ENCODE measurements around the gene RNF41. TPM values are rescaled to one million over a fixed set of nuclear protein-coding genes. Genes with fewer than 3 reads are reported as not detected.
A peak's percentile ranks its signal among the peaks of the same experiment; 100 is the strongest.

RNF41 gene
- total RNA-seq, 2 experiments from 2014 or later, result 23.4 to 27.4 TPM

DNA sequence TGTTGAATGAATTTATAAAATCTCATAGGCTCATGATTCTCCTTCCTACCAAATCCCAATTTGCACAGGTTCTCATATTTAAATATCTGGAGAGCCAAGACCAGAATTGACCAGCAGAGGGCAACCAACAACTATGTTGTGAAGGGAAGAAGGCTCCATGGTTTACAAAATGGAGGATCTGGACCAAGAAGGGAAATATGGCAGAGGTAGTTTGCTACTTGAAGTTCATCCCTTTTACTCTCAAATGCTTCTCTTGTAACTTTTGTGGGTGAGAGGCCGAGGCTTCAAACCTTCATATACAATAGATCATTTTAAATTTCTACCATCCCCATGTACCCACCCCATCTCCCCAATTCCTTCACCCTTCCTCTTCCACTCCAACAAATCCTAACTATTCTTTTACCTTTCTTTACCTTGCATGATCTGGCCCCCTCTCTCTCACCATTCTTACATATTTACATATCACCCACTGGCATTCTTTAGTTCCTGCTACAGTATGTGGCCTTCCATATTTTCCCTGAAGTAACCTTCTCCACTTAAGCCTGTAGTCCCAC is 28.6 kb downstream of the RNF41 start:
- peaks cover 17% of the 10 kb centered on the region for H3K4me1 Mint-ChIP-seq (ENCODE audit: low read depth)
- H3K27ac Mint-ChIP-seq, result peak overlapping the region; percentile 31
- no peaks in the 10 kb centered on the region for H3K9me3 Mint-ChIP-seq
- peaks cover 2% of the 10 kb centered on the region for H3K27me3 Mint-ChIP-seq
- H3K4me3 Mint-ChIP-seq, result no peak overlapping the region
- DNase-seq (peak; percentile 92), ATAC-seq (peak; percentile 12)
- intact Hi-C loops (cut with micrococcal nuclease), result loop anchor here (5.0 kb wide), 1 partner anchor 64 kb away; the partner anchor contains the start of gene ANKRD52
- TF ChIP-seq, protein P1, sequence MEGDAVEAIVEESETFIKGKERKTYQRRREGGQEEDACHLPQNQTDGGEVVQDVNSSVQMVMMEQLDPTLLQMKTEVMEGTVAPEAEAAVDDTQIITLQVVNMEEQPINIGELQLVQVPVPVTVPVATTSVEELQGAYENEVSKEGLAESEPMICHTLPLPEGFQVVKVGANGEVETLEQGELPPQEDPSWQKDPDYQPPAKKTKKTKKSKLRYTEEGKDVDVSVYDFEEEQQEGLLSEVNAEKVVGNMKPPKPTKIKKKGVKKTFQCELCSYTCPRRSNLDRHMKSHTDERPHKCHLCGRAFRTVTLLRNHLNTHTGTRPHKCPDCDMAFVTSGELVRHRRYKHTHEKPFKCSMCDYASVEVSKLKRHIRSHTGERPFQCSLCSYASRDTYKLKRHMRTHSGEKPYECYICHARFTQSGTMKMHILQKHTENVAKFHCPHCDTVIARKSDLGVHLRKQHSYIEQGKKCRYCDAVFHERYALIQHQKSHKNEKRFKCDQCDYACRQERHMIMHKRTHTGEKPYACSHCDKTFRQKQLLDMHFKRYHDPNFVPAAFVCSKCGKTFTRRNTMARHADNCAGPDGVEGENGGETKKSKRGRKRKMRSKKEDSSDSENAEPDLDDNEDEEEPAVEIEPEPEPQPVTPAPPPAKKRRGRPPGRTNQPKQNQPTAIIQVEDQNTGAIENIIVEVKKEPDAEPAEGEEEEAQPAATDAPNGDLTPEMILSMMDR (IDR thresholded peaks at IDR 0.05), result peak; percentile 86
- H3K36me3 Mint-ChIP-seq (ENCODE audit: low read depth), result peaks cover 6% of the 10 kb centered on the region
- ChIA-PET CTCF (interaction anchor here (0.6 to 5.8 kb wide), 8 partner anchors 11 to 271 kb away, joined by 3 to 87 read pairs (median 6); partner anchors contain the start of genes COQ10A, PA2G4, RNF41 and ZC3H10), POLR2A (interaction anchor here (0.7 to 1.7 kb wide), 2 partner anchors 12 to 65 kb away, joined by 3 to 4 read pairs; partner anchors contain the start of gene ESYT1)

DNA sequence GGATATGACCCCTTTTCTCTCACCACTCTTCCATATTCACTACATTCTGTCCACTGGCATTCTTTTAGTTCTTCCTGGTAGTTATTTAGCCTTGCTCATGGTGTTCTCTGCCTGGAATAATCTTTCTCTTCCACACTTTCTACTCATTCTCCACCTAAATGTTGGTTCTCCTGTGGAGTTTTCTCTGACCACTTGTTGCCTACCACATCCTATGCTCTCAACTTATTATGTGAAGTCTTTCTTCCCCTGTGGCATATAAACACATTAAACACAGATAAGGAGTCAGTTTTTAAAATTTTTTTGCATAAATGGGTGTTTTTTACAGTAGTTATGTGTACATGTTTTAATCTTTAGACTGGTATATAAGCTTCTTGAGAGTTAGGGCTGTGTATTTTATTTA is 29.1 kb downstream of the RNF41 start:
- H3K4me1 Mint-ChIP-seq (ENCODE audit: low read depth), result peaks cover 22% of the 10 kb centered on the region
- no peak overlapping the region for H3K27ac Mint-ChIP-seq
- ATAC-seq (no peak), DNase-seq (no peak)
- intact Hi-C loops (cut with micrococcal nuclease), result loop anchor here (5.0 kb wide), 1 partner anchor 65 kb away; the partner anchor contains the start of gene ANKRD52
- H3K27me3 Mint-ChIP-seq, result peaks cover 2% of the 10 kb centered on the region
- ChIA-PET CTCF (interaction anchor here (0.6 to 5.8 kb wide), 11 partner anchors 12 to 454 kb away, joined by 3 to 87 read pairs (median 5); partner anchors contain the start of genes ANKRD52, COQ10A, PA2G4 and RNF41), POLR2A (interaction anchor here (0.7 to 1.7 kb wide), 2 partner anchors 13 to 64 kb away, joined by 3 to 4 read pairs; partner anchors contain the start of gene ESYT1)
- TF ChIP-seq, protein P1 (IDR thresholded peaks at IDR 0.05), result no peak
- H3K9me3 Mint-ChIP-seq, result no peaks in the 10 kb centered on the region
- no peak overlapping the region for H3K4me3 Mint-ChIP-seq
- peaks cover 11% of the 10 kb centered on the region for H3K36me3 Mint-ChIP-seq (ENCODE audit: low read depth)

DNA sequence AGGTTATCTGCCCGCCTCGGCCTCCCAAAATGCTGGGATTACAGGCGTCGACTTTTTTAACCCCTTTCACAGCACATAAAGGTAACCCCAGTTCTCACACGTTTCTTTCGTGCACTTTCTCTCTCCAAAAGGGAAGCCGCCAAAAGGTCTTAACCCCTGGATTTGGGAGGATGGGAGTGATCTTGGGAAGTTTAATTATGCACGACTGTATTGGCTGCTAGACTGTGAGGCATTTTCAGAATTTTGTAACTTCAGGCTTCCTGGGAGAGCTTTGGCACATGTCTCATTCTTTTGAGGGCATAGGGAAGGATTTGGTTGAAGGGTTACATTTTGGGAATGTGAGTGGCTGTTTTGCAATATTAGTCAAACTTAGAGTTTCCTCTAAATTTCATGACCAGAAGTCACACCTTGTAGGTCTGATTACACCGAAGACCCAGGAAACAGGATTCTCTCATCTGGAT is 31.0 kb downstream of the RNF41 start:
- peaks cover 34% of the 10 kb centered on the region for H3K4me1 Mint-ChIP-seq (ENCODE audit: low read depth)
- H3K27ac Mint-ChIP-seq, result peak overlapping the region; percentile 98
- ChIA-PET CTCF (interaction anchor here (1.0 to 5.8 kb wide), 11 partner anchors 13 to 451 kb away, joined by 3 to 110 read pairs (median 16); partner anchors contain the start of genes ANKRD52, ESYT1, RNF41 and ZC3H10), POLR2A (interaction anchor here (3.0 to 5.7 kb wide), 4 partner anchors 26 to 72 kb away, joined by 17 to 68 read pairs (median 20); partner anchors contain the start of genes MYL6, RNF41, RPL41 and ZC3H10)
- H3K9me3 Mint-ChIP-seq, result no peaks in the 10 kb centered on the region
- H3K4me3 Mint-ChIP-seq, result peak overlapping the region; percentile 92
- H3K27me3 Mint-ChIP-seq, result peaks cover 2% of the 10 kb centered on the region
- no peak for DNase-seq
- H3K36me3 Mint-ChIP-seq (ENCODE audit: low read depth), result peaks cover 23% of the 10 kb centered on the region
- TF ChIP-seq, protein P1 (IDR thresholded peaks at IDR 0.05), result no peak
- ATAC-seq, result no peak
- intact Hi-C loops (cut with micrococcal nuclease), result loop anchor here (2.0 to 5.0 kb wide), 2 partner anchors 34 to 67 kb away; partner anchors contain the start of genes ANKRD52 and NABP2

DNA sequence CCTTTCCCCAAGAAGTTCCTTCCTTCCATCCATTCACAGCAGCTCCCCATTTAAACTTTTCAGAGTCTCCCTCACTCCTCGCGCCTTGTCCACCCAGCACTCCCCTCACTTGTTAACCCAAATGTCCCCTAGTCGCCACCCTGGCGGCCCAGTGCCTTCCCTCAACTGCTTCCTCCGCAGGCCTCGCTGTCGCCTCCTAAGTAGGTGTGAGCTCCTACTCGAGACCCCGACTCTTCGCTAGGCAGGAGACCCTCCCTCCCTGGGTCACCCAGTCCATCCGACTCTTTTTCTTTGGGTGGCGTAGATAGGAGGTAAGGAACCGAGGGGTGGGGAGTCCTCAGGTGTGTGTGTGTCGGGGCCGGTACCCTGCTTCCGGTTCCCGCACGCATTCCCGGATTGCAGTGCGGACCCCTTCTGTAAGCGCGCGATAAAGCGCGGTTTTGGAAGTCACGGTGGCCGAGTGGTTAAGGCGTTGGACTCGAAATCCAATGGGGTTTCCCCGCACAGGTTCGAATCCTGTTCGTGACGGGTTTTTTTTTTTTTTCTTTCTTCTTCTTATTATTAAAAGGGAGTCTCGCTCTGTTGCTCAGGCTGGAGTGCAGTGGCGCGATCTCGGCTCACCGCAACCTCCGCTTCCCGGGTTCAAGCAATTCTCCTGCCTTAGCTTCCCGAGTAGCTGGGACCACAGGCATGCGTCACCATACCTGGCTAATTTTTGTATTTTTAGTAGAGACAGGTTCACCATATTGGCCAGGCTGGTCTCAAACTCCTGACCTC is 31.6 kb downstream of the RNF41 start:
- Mint-ChIP-seq H3K27ac (peak overlapping the region; percentile 98), H3K9me3 (no peaks in the 10 kb centered on the region), H3K4me1 (ENCODE audit: low read depth) (peaks cover 35% of the 10 kb centered on the region), H3K36me3 (ENCODE audit: low read depth) (peaks cover 24% of the 10 kb centered on the region), H3K4me3 (peak overlapping the region; percentile 92), H3K27me3 (peaks cover 2% of the 10 kb centered on the region)
- TF ChIP-seq, protein P1 (IDR thresholded peaks at IDR 0.05), result peak; percentile 37
- peak; percentile 89 for DNase-seq
- ChIA-PET CTCF (interaction anchor here (0.7 to 5.8 kb wide), 37 partner anchors 8 to 451 kb away, joined by 3 to 110 read pairs (median 6); partner anchors contain the start of genes ANKRD52, ERBB3, ESYT1 and IL23A), POLR2A (interaction anchor here (0.6 to 5.7 kb wide), 23 partner anchors 9 to 407 kb away, joined by 3 to 68 read pairs (median 6); partner anchors contain the start of genes ANKRD52, ESYT1, MYL6 and MYL6B)
- ATAC-seq, result peak; percentile 51
- intact Hi-C loops (cut with micrococcal nuclease), result loop anchor here (2.0 to 5.0 kb wide), 3 partner anchors 35 to 71 kb away; partner anchors contain the start of genes ANKRD52, NABP2 and ZC3H10

All from activated CD8-positive, alpha-beta T cell treated with anti-CD3 and anti-CD28 coated beads for 36 hours (primary cell).